K562 (cell line): ENCODE data around the gene DNAJB11. TPM values are rescaled to one million over a fixed set of nuclear protein-coding genes. Genes with fewer than 3 reads are reported as not detected.

Source experiments
- ATF3 ChIP-seq, 2 experiments: fragments of 450-650 bp in 1 of 2; sonication (generic) in 1 of 2; formaldehyde crosslinking in 1 of 2; IDR thresholded peaks in 1 of 2; conservative IDR thresholded peaks in 1 of 2; 2 replicates each; pipeline versions ENCODE4 v1.6.1 to v1.8.1; 2016 to 2023; ENCODE audit warnings: mild to moderate bottlenecking in 2 of 2, moderate library complexity in 2 of 2, inconsistent platforms in 1 of 2, missing genetic modification reagents in 1 of 2
- BRF2 ChIP-seq: IDR thresholded peaks from 3 replicates; pipeline ENCODE4 v1.6.1; 2011; ENCODE audit warnings: borderline replicate concordance, mild to moderate bottlenecking; ENCODE audit not compliant: insufficient read length, insufficient read depth
- E2F1 ChIP-seq: sonication (generic); formaldehyde crosslinking; IDR thresholded peaks from 2 replicates; pipeline ENCODE4 v1.8.1; 2023; ENCODE audit warnings: mild to moderate bottlenecking, missing genetic modification reagents, moderate library complexity
- ELF1 ChIP-seq: fragments of 200-800 bp; sonication (Bioruptor generic); IDR thresholded peaks from 2 replicates; pipeline ENCODE4 v1.6.1; 2016; ENCODE audit warnings: missing genetic modification characterization, missing compliant biosample characterization
- EP300 ChIP-seq: IDR thresholded peaks from 2 replicates; pipeline ENCODE4 v1.6.1; 2012; ENCODE audit warnings: low read length, improper control_type of control experiment
- FOXO4 ChIP-seq: fragments of 450-650 bp; formaldehyde crosslinking; IDR thresholded peaks from 2 replicates; pipeline ENCODE4 v1.4.0; 2020; ENCODE audit warnings: mild to moderate bottlenecking, moderate library complexity
- MEIS2 ChIP-seq: fragments of 450-650 bp; IDR thresholded peaks from 2 replicates; pipeline ENCODE4 v1.6.1; 2014; ENCODE audit warnings: mild to moderate bottlenecking; ENCODE audit not compliant: partially characterized antibody
- NBN ChIP-seq: fragments of 450-650 bp; IDR thresholded peaks from 2 replicates; pipeline ENCODE4 v1.6.1; 2016; ENCODE audit warnings: low read depth, mild to moderate bottlenecking
- NR2C2 ChIP-seq, 2 experiments: fragments of 200-800 bp in 1 of 2; sonication (Bioruptor generic) in 1 of 2; sonication (generic) in 1 of 2; formaldehyde crosslinking in 1 of 2; IDR thresholded peaks; 2 replicates each; pipeline versions ENCODE4 v1.6.1 to v1.8.0; 2016 to 2022; ENCODE audit warnings: mild to moderate bottlenecking in 1 of 2, missing compliant biosample characterization in 1 of 2, missing genetic modification characterization in 1 of 2, missing genetic modification reagents in 1 of 2
- PKNOX1 ChIP-seq: fragments of 450-650 bp; IDR thresholded peaks from 2 replicates; pipeline ENCODE4 v1.6.1; 2016
- RAD21 ChIP-seq, 2 experiments: fragments of 250-450 bp in 1 of 2; fragments of 450-650 bp in 1 of 2; sonication (Bioruptor Pico) in 1 of 2; formaldehyde crosslinking in 1 of 2; IDR thresholded peaks in 1 of 2; conservative IDR thresholded peaks in 1 of 2; 2 replicates each; pipeline versions ENCODE4 v1.4.0 to v1.8.0; 2020 to 2022; ENCODE audit warnings: mild to moderate bottlenecking in 2 of 2, moderate library complexity in 1 of 2
- RUNX1 ChIP-seq: sonication (generic); IDR thresholded peaks from 2 replicates; pipeline ENCODE4 v1.6.1; 2016; ENCODE audit warnings: antibody characterized with exemption, low read depth
- SMC3 ChIP-seq: conservative IDR thresholded peaks from 2 replicates; pipeline ENCODE4 v1.6.1; 2011; ENCODE audit warnings: low read depth, low read length, improper control_type of control experiment; ENCODE audit not compliant: insufficient read depth
- WHSC1 ChIP-seq: IDR thresholded peaks from one replicate; pipeline ENCODE4 v1.6.1; 2012; ENCODE audit warnings: low read length, control low read depth, inconsistent platforms
- ZBTB1 ChIP-seq: sonication (generic); formaldehyde crosslinking; IDR thresholded peaks from 2 replicates; pipeline ENCODE4 v1.8.1; 2023; ENCODE audit warnings: missing genetic modification reagents, low read depth, mild to moderate bottlenecking, borderline replicate concordance
- ZBTB34 ChIP-seq: fragments of 250-450 bp; sonication (Bioruptor Pico); IDR thresholded peaks from 2 replicates; pipeline ENCODE4 v1.8.0; 2021; ENCODE audit warnings: mild to moderate bottlenecking, moderate library complexity
- ZNF79 ChIP-seq: fragments of 250-450 bp; sonication (Bioruptor Pico); IDR thresholded peaks from 2 replicates; pipeline ENCODE4 v1.4.0; 2020; ENCODE audit warnings: low read depth, mild to moderate bottlenecking, moderate library complexity
- ZSCAN29 ChIP-seq: fragments of 450-650 bp; IDR thresholded peaks from 2 replicates; pipeline ENCODE4 v1.6.1; 2017
- polyA plus RNA-seq, 8 experiments: library from polyadenylated mRNA; depleted of rRNA in 4 of 8; stranded (reverse) in 5 of 8; unstranded in 3 of 8; fragments of >200 nt; fragmentation: Nextera tagmentation in 2 of 8; fragmentation: Illumina TruSeq in 1 of 8; extraction: Ambion mirVana in 2 of 8; extraction: Trizol in 1 of 8; gene quantifications; 2 replicates each; pipeline versions ENCODE4 v1.2.1 to v1.2.3, GENCODE V29; 2011 to 2014; ENCODE audit warnings: inconsistent platforms in 1 of 8, missing spikeins in 1 of 8
- total RNA-seq, 7 experiments: library from RNA; depleted of rRNA in 6 of 7; stranded (reverse); fragments of >200 nt in 6 of 7; fragmentation: Illumina TruSeq in 2 of 7; extraction: Trizol in 2 of 7; gene quantifications; 2 replicates each; pipeline versions ENCODE4 v1.2.1 to v1.2.3, GENCODE V29; 2011 to 2021; ENCODE audit warnings: low replicate concordance in 1 of 7

The DNAJB11 gene
- total and polyA plus RNA-seq, 9 of the 15 experiments (the other 6 are each of a cell fraction or from before 2014, with no cell fraction given) = 14.8 to 74.7 (median 63.8) TPM

GRCh38 chr3:186614597-186615483 lies 44.3 kb downstream of the DNAJB11 start (continued):
- TF ChIP-seq MEIS2 (peak; percentile 38), SMC3 (peak; percentile 83), NBN (peak; percentile 78), ELF1 (tag) (0 out of 2 replicates have a peak, but pooled peaks have one; percentile 13), ZNF79 (CRISPR knock-in tag) (no peak), ZSCAN29 (no peak), RAD21 (CRISPR knock-in tag; conservative IDR thresholded peaks at IDR 0.05 in 1 of 2, IDR thresholded peaks at IDR 0.05 in 1 of 2) (peak; percentile 76 to 84), FOXO4 (CRISPR knock-in tag) (no peak), E2F1 (CRISPR knock-in tag) (no peak), WHSC1 (no peak), EP300 (no peak), PKNOX1 (peak; percentile 69), BRF2 (no peak), ZBTB1 (CRISPR knock-in tag) (no peak), ZBTB34 (CRISPR knock-in tag) (no peak), RUNX1 (no peak), NR2C2 (CRISPR knock-in tag; IDR thresholded peaks at IDR 0.05) (no peak), NR2C2 (tag; IDR thresholded peaks at IDR 0.05) (no peak), ATF3 (IDR thresholded peaks at IDR 0.05) (no peak), ATF3 (CRISPR knock-in tag; conservative IDR thresholded peaks at IDR 0.05) (no peak)
